GM18858 (cell line): ENCODE measurements around the gene ITM2B.
A peak's percentile ranks its signal among the peaks of the same experiment; 100 is the strongest.

Experiments
- ATAC-seq: cut with Tn5 transposase; IDR thresholded peaks from one replicate; pipeline ENCODE4 v1.9.1; 2021; ENCODE audit not compliant: unreplicated experiment

Gene ITM2B

GRCh38 chr13:48303359-48304142 is 70.5 kb downstream of the ITM2B start, which contains the start of gene RB1:
RB1 (plus strand) TSS chr13:48303751; CDS start chr13:48303913, 162 bp downstream.
- peak; percentile 48 for ATAC-seq

GRCh38 chr13:48304143-48304876 is 71.3 kb downstream of the ITM2B start:
- peak; percentile 72 for ATAC-seq

GRCh38 chr13:48311223-48311622 is 78.2 kb downstream of the ITM2B start:
- no peak for ATAC-seq

GRCh38 chr13:48315969-48316650 is 83.1 kb downstream of the ITM2B start:
- ATAC-seq: no peak

GRCh38 chr13:48316826-48317510 is 84.0 kb downstream of the ITM2B start:
- ATAC-seq: no peak

- no peak for ATAC-seq
Observed at GRCh38 chr13:48317511-48318376, 84.7 kb downstream of the ITM2B start.

- no peak for ATAC-seq
Observed at GRCh38 chr13:48318377-48318811, 85.4 kb downstream of the ITM2B start.

GRCh38 chr13:48318821-48319511 is 86.0 kb downstream of the ITM2B start:
- no peak for ATAC-seq
